Thyroid gland (tissue), 4 donors: ENCODE measurements around the gene NAGS. TPM values are rescaled to one million over a fixed set of nuclear protein-coding genes. Genes with fewer than 3 reads are reported as not detected.

Source experiments
- DNase-seq, 2 donors: peaks; one replicate each; pipeline ENCODE4 v3.0.0-alpha.2; 2019
- H3K27ac ChIP-seq, 3 donors: fragments of 200-600 bp; sonication (generic); 1 replicate in 2 of 3; 2 replicates in 1 of 3; pipeline ENCODE4 v1.5.1; 2016 to 2019; ENCODE audit warnings: mild to moderate bottlenecking in 1 of 3, moderate library complexity in 1 of 3
- H3K27me3 ChIP-seq: fragments of 200-600 bp; sonication (generic); one replicate; pipeline ENCODE4 v1.5.1; 2019
- H3K36me3 ChIP-seq, 2 donors: fragments of 200-600 bp; sonication (generic); one replicate each; pipeline ENCODE4 v1.5.1; 2016 to 2019
- H3K4me1 ChIP-seq, 2 donors: fragments of 200-600 bp; sonication (generic); one replicate each; pipeline ENCODE4 v1.5.1; 2017 to 2019
- H3K4me3 ChIP-seq, 3 donors: fragments of 200-600 bp; sonication (generic); replicated peaks in 1 of 3; 1 replicate in 2 of 3; 2 replicates in 1 of 3; pipeline ENCODE4 v1.5.1; 2016; ENCODE audit warnings: mild to moderate bottlenecking in 1 of 3
- H3K9me3 ChIP-seq: fragments of 200-600 bp; sonication (generic); one replicate; pipeline ENCODE4 v1.5.1; 2017
- POLR2A ChIP-seq, 2 donors: fragments of 450-650 bp; IDR thresholded peaks; one replicate each; pipeline ENCODE4 v1.6.1; 2017; ENCODE audit warnings: antibody characterized with exemption in 2 of 2, mild to moderate bottlenecking in 2 of 2, moderate library complexity in 1 of 2
- WGBS, 2 donors: methylation state at CpG; one replicate each; pipeline ENCODE4 v1.1.5; 2017; 5-methylcytosine and 5-hydroxymethylcytosine counted together
- intact Hi-C: fragments of 100-400 bp; cut with DNase I; formaldehyde crosslinking; loops from one replicate; pipeline ENCODE4 v1.15.1; 2023
- total RNA-seq, 4 donors: library from RNA; depleted of rRNA; stranded (reverse); fragments of >200 nt; gene quantifications; one replicate each; pipeline ENCODE4 v1.2.3, GENCODE V29; 2016
- TF ChIP-seq, protein P1 (sequence below), 6 experiments: fragments of 200-600 bp in 3 of 6; fragments of 450-650 bp in 3 of 6; sonication (generic) in 3 of 6; IDR thresholded peaks; one replicate each; pipeline ENCODE4 v1.5.1; 2016 to 2019; ENCODE audit warnings: antibody characterized with exemption in 6 of 6, mild to moderate bottlenecking in 2 of 6, inconsistent platforms in 1 of 6, moderate library complexity in 1 of 6

NAGS gene
- total RNA-seq, 4 donors from 2014 or later, result 11.9 to 19.2 (median 14.5) TPM

DNA sequence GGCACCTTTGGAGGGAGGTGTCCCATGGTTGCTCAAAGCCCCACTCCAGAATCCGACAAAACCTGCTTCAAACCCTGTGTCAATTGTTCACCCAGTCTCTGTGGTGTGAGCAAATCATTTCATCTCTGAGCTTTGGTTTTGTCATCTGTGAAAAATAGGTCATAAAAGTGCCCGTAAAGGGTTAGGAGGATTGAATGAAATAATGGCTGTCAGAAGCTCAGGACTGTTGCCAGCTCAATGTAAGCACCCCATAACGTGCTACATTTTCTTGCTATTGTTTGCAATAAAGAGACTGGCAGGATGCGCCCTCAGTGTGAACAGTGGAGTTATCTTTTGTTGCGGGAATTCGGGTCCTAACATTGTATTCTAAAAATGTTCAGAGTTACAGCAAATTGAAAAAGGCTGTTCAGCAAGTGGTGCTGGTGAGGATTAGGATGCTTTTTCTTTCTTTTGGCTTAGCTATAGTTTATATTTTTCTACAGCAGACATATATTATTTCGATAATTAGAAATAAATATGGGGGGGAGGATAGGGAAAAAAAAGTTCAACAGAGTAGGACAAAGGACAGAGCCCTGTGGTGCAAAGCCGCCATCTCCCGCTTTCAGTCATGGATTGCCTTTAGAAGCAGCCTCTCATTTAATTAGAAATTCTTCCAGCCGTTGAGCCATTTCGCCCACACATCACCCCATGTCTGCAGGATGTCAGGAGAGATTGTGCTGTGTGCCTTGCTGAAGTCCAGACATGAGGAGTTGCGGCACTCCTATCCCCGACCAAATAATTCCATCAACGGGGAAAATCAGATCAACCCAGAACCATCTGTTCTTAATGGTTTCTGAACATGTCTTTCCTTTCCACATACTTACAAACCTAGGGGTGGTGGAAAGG is 29.8 kb upstream of the NAGS start:
- no peak overlapping the region for H3K4me3 ChIP-seq
- no peaks in the 10 kb centered on the region for H3K27me3 ChIP-seq
- H3K36me3 ChIP-seq, result no peaks in the 10 kb centered on the region
- H3K9me3 ChIP-seq, result no peaks in the 10 kb centered on the region
- DNase-seq, result no peak
- no peak for TF ChIP-seq POLR2A (IDR thresholded peaks at IDR 0.05)
- TF ChIP-seq, protein P1, sequence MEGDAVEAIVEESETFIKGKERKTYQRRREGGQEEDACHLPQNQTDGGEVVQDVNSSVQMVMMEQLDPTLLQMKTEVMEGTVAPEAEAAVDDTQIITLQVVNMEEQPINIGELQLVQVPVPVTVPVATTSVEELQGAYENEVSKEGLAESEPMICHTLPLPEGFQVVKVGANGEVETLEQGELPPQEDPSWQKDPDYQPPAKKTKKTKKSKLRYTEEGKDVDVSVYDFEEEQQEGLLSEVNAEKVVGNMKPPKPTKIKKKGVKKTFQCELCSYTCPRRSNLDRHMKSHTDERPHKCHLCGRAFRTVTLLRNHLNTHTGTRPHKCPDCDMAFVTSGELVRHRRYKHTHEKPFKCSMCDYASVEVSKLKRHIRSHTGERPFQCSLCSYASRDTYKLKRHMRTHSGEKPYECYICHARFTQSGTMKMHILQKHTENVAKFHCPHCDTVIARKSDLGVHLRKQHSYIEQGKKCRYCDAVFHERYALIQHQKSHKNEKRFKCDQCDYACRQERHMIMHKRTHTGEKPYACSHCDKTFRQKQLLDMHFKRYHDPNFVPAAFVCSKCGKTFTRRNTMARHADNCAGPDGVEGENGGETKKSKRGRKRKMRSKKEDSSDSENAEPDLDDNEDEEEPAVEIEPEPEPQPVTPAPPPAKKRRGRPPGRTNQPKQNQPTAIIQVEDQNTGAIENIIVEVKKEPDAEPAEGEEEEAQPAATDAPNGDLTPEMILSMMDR (IDR thresholded peaks at IDR 0.05), result no peak
- WGBS, 2 donors, result 70 to 79% methylated on average over 14 of the region's 14 CpGs
- intact Hi-C loops, result no loop called here
- peaks cover 0 to 9% of the 10 kb centered on the region in 2 donors for H3K4me1 ChIP-seq
- H3K27ac ChIP-seq, result no peak overlapping the region

DNA sequence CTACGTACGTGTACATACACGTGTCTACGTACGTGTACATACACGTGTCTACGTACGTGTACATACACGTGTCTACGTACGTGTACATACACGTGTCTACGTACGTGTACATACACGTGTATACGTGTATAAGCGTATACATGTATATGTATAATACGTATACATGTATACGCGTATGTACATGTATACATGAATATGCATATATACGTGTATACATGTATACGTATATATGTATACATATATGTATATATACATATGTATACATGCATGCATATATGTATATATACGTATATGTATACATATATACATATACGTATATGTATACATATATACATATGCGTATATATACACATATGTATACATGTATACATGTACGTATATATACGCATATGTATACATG is 28.5 kb upstream of the NAGS start:
- Histone ChIP-seq H3K27me3 (no peaks in the 10 kb centered on the region), H3K4me1 (peaks cover 0 to 9% of the 10 kb centered on the region in 2 donors), H3K27ac (no peak overlapping the region), H3K36me3 (no peaks in the 10 kb centered on the region), H3K4me3 (no peak overlapping the region), H3K9me3 (no peaks in the 10 kb centered on the region)
- no peak for DNase-seq
- TF ChIP-seq, protein P1 (IDR thresholded peaks at IDR 0.05), result no peak
- no peak for TF ChIP-seq POLR2A (IDR thresholded peaks at IDR 0.05)
- intact Hi-C loops, result no loop called here
- 88% methylated on average over 27 of the region's 27 CpGs for WGBS, 2 donors

DNA sequence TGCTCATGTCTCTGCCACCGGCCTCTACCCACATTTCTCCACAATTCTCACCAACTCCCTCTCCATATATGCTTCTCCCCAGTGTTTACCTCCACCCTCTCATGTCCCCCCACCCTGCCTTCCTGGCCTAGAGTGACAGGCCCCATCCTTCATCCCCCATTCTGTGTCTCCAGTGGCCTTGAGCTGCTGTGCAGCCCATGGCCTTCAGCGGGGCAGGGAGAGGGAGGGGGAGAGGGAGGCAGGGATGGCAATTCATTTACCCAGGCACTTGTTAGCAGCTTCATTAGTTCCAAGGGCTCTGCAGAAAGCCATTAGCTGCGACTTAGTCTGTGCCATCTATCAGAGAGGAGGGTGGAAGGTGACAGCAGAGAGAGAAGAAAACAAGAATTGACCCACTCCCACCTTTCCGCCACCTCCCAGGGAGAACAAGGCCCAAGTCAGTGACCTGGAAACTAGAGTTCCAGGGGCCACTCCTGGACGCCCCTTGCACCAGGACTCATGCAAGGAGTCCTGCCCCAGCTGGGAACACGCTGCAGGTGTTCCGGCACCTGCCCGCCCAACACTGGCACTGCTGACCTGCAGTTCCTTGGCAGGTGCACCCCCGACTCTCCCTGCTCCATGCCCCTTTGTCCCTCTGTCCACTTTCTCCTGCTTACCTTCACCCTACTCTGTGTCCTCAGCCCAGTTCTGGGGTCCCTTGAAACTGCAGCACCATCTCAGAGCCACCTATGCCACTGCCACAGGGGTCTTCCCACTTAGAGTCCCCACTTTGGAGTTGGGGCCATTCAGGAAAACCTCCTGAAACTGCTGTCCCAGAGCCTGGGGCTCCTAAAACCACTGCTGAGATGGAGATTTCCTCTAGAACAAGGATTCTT is 27.2 kb upstream of the NAGS start:
- Histone ChIP-seq H3K27me3 (no peaks in the 10 kb centered on the region), H3K27ac (no peak overlapping the region), H3K4me3 (no peak overlapping the region), H3K9me3 (no peaks in the 10 kb centered on the region), H3K4me1 (peaks cover 0 to 9% of the 10 kb centered on the region in 2 donors), H3K36me3 (no peaks in the 10 kb centered on the region)
- intact Hi-C loops, result no loop called here
- 64 to 66% methylated on average over 9 of the region's 9 CpGs for WGBS, 2 donors
- no peak for TF ChIP-seq POLR2A (IDR thresholded peaks at IDR 0.05)
- TF ChIP-seq, protein P1 (IDR thresholded peaks at IDR 0.05), result no peak
- no peak for DNase-seq

GRCh38 chr17:43978078-43978477 is 26.3 kb upstream of the NAGS start:
- WGBS, 2 donors, result 87 to 88% methylated on average over 2 of the region's 2 CpGs
- no peaks in the 10 kb centered on the region for H3K9me3 ChIP-seq
- peaks cover under 1 to 15% of the 10 kb centered on the region in 2 donors for H3K4me1 ChIP-seq
- no peak for DNase-seq
- no peaks in the 10 kb centered on the region for H3K27me3 ChIP-seq
- H3K36me3 ChIP-seq, result no peaks in the 10 kb centered on the region
- H3K27ac ChIP-seq, result no peak overlapping the region
- intact Hi-C loops, result no loop called here
- TF ChIP-seq, protein P1 (IDR thresholded peaks at IDR 0.05), result no peak
- no peak for TF ChIP-seq POLR2A (IDR thresholded peaks at IDR 0.05)
- no peak overlapping the region for H3K4me3 ChIP-seq
